ENCODE results near the gene COL24A1.

Gene COL24A1

DNA sequence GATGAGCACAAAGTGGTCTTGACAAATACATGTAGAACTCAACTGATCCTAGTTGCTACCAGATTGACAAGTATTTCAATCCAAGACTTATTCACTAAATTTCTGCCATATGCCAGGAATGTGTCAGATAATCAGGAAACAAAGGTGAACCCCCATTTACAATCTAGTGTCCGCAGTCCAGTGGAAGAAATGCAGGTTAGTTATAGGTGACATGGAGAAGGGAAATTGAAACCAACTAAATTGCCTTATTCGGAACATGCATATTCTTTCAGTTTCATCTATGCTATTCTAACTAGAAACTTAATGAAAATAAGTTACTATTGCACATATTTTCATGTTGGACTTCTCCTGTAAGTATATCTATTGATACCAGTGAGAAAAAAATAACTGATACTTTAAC is 209.4 kb downstream of the COL24A1 start:
- TF ChIP-seq, protein P1, sequence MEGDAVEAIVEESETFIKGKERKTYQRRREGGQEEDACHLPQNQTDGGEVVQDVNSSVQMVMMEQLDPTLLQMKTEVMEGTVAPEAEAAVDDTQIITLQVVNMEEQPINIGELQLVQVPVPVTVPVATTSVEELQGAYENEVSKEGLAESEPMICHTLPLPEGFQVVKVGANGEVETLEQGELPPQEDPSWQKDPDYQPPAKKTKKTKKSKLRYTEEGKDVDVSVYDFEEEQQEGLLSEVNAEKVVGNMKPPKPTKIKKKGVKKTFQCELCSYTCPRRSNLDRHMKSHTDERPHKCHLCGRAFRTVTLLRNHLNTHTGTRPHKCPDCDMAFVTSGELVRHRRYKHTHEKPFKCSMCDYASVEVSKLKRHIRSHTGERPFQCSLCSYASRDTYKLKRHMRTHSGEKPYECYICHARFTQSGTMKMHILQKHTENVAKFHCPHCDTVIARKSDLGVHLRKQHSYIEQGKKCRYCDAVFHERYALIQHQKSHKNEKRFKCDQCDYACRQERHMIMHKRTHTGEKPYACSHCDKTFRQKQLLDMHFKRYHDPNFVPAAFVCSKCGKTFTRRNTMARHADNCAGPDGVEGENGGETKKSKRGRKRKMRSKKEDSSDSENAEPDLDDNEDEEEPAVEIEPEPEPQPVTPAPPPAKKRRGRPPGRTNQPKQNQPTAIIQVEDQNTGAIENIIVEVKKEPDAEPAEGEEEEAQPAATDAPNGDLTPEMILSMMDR (conservative IDR thresholded peaks at IDR 0.05; ENCODE audit: low read depth, low read length) = no peak
- Histone ChIP-seq H3K4me1 (ENCODE audit: low read depth, poor library complexity, severe bottlenecking) (no peaks in the 10 kb centered on the region), H3K4me2 (no peak overlapping the region), H3K27ac (no peak overlapping the region), H2AFZ (ENCODE audit: low read depth) (no peak overlapping the region), H3K79me2 (ENCODE audit: insufficient read depth, low read depth) (no peaks in the 10 kb centered on the region), H3K36me3 (ENCODE audit: insufficient read depth) (no peaks in the 10 kb centered on the region), H3K4me3 (IDR thresholded peaks at IDR 0.05; ENCODE audit: insufficient read depth, low read depth, low read length) (no peak overlapping the region), H3K27me3 (ENCODE audit: insufficient read depth, low read depth) (no peaks in the 10 kb centered on the region), H4K20me1 (ENCODE audit: insufficient read depth) (no peaks in the 10 kb centered on the region), H3K9ac (no peak overlapping the region)

GRCh38 chr1:85943945-85944344 is 212.6 kb downstream of the COL24A1 start:
- no peak overlapping the region for H3K4me2 ChIP-seq
- H4K20me1 ChIP-seq (ENCODE audit: insufficient read depth) = no peaks in the 10 kb centered on the region
- no peaks in the 10 kb centered on the region for H3K27me3 ChIP-seq (ENCODE audit: insufficient read depth, low read depth)
- H3K4me1 ChIP-seq (ENCODE audit: low read depth, poor library complexity, severe bottlenecking) = no peaks in the 10 kb centered on the region
- H3K79me2 ChIP-seq (ENCODE audit: insufficient read depth, low read depth) = no peaks in the 10 kb centered on the region
- TF ChIP-seq, protein P1 (conservative IDR thresholded peaks at IDR 0.05; ENCODE audit: low read depth, low read length) = no peak
- no peak overlapping the region for H3K27ac ChIP-seq
- no peaks in the 10 kb centered on the region for H3K36me3 ChIP-seq (ENCODE audit: insufficient read depth)
- no peak overlapping the region for H3K4me3 ChIP-seq (IDR thresholded peaks at IDR 0.05; ENCODE audit: insufficient read depth, low read depth, low read length)
- no peak overlapping the region for H3K9ac ChIP-seq
- H2AFZ ChIP-seq (ENCODE audit: low read depth) = no peak overlapping the region

GRCh38 chr1:85943526-85943925 is 213.0 kb downstream of the COL24A1 start:
- Histone ChIP-seq H3K36me3 (ENCODE audit: insufficient read depth) (no peaks in the 10 kb centered on the region), H3K4me1 (ENCODE audit: low read depth, poor library complexity, severe bottlenecking) (no peaks in the 10 kb centered on the region), H3K79me2 (ENCODE audit: insufficient read depth, low read depth) (no peaks in the 10 kb centered on the region), H3K4me3 (IDR thresholded peaks at IDR 0.05; ENCODE audit: insufficient read depth, low read depth, low read length) (no peak overlapping the region), H3K4me2 (no peak overlapping the region), H2AFZ (ENCODE audit: low read depth) (no peak overlapping the region), H3K27ac (no peak overlapping the region), H4K20me1 (ENCODE audit: insufficient read depth) (no peaks in the 10 kb centered on the region), H3K27me3 (ENCODE audit: insufficient read depth, low read depth) (no peaks in the 10 kb centered on the region), H3K9ac (no peak overlapping the region)
- TF ChIP-seq, protein P1 (conservative IDR thresholded peaks at IDR 0.05; ENCODE audit: low read depth, low read length) = no peak

- Histone ChIP-seq H3K27me3 (ENCODE audit: insufficient read depth, low read depth) (no peaks in the 10 kb centered on the region), H3K9ac (no peak overlapping the region), H3K4me1 (ENCODE audit: low read depth, poor library complexity, severe bottlenecking) (no peaks in the 10 kb centered on the region), H2AFZ (ENCODE audit: low read depth) (no peak overlapping the region), H3K36me3 (ENCODE audit: insufficient read depth) (no peaks in the 10 kb centered on the region), H3K4me2 (no peak overlapping the region), H3K4me3 (IDR thresholded peaks at IDR 0.05; ENCODE audit: insufficient read depth, low read depth, low read length) (no peak overlapping the region), H4K20me1 (ENCODE audit: insufficient read depth) (no peaks in the 10 kb centered on the region), H3K79me2 (ENCODE audit: insufficient read depth, low read depth) (no peaks in the 10 kb centered on the region), H3K27ac (no peak overlapping the region)
- TF ChIP-seq, protein P1 (conservative IDR thresholded peaks at IDR 0.05; ENCODE audit: low read depth, low read length) = no peak
Measured at GRCh38 chr1:85940656-85941306, 215.8 kb downstream of the COL24A1 start.
